K562 (cell line): ENCODE measurements around the gene CLEC3B. TPM values are rescaled to one million over a fixed set of nuclear protein-coding genes. Genes with fewer than 3 reads are reported as not detected.

ENCODE experiments used
- CBX8 ChIP-seq: fragments of 200-600 bp; sonication (generic); IDR thresholded peaks from 2 replicates; pipeline ENCODE4 v1.6.1; 2012; ENCODE audit warnings: borderline replicate concordance, mixed run types, low read depth, mild to moderate bottlenecking, moderate library complexity, mixed read lengths, low read length, control low read depth, inconsistent platforms; ENCODE audit not compliant: poor library complexity, severe bottlenecking; ENCODE audit errors: extremely low read depth
- DMBX1 ChIP-seq: fragments of 250-450 bp; sonication (Bioruptor Pico); IDR thresholded peaks from 2 replicates; pipeline ENCODE4 v1.8.0; 2022; ENCODE audit warnings: inconsistent platforms, mild to moderate bottlenecking, moderate library complexity, borderline replicate concordance
- ESRRA ChIP-seq: fragments of 450-650 bp; IDR thresholded peaks from 2 replicates; pipeline ENCODE4 v1.6.1; 2014; ENCODE audit warnings: low read depth, mild to moderate bottlenecking, moderate library complexity, borderline replicate concordance
- NCOA1 ChIP-seq: fragments of 450-650 bp; IDR thresholded peaks from 2 replicates; pipeline ENCODE4 v1.6.1; 2016; ENCODE audit warnings: low read depth
- PHF21A ChIP-seq: fragments of 450-650 bp; IDR thresholded peaks from 2 replicates; pipeline ENCODE4 v1.6.1; 2017; ENCODE audit warnings: low read depth, borderline replicate concordance
- POLR2AphosphoS5 ChIP-seq: IDR thresholded peaks from 2 replicates; pipeline ENCODE4 v1.6.1; 2011; ENCODE audit warnings: mild to moderate bottlenecking, low read depth, low read length, moderate library complexity; ENCODE audit not compliant: control insufficient read depth, insufficient read depth
- RBM15 ChIP-seq: fragments of 200-400 bp; formaldehyde crosslinking; IDR thresholded peaks from 2 replicates; pipeline ENCODE4 v1.6.1; 2018; ENCODE audit warnings: mild to moderate bottlenecking, low read length, moderate library complexity; ENCODE audit not compliant: insufficient read depth
- RBM25 ChIP-seq: fragments of 200-400 bp; formaldehyde crosslinking; IDR thresholded peaks from 2 replicates; pipeline ENCODE4 v1.6.1; 2018; ENCODE audit warnings: low read length, low read depth, moderate library complexity; ENCODE audit not compliant: severe bottlenecking
- polyA plus RNA-seq, 8 experiments: library from polyadenylated mRNA; depleted of rRNA in 4 of 8; stranded (reverse) in 5 of 8; unstranded in 3 of 8; fragments of >200 nt; fragmentation: Nextera tagmentation in 2 of 8; fragmentation: Illumina TruSeq in 1 of 8; extraction: Ambion mirVana in 2 of 8; extraction: Trizol in 1 of 8; gene quantifications; 2 replicates each; pipeline versions ENCODE4 v1.2.1 to v1.2.3, GENCODE V29; 2011 to 2014; ENCODE audit warnings: inconsistent platforms in 1 of 8, missing spikeins in 1 of 8
- total RNA-seq, 7 experiments: library from RNA; depleted of rRNA in 6 of 7; stranded (reverse); fragments of >200 nt in 6 of 7; fragmentation: Illumina TruSeq in 2 of 7; extraction: Trizol in 2 of 7; gene quantifications; 2 replicates each; pipeline versions ENCODE4 v1.2.1 to v1.2.3, GENCODE V29; 2011 to 2021; ENCODE audit warnings: low replicate concordance in 1 of 7
- TF ChIP-seq, protein P1 (sequence below): fragments of 450-650 bp; formaldehyde crosslinking; IDR thresholded peaks from 2 replicates; pipeline ENCODE4 v1.4.0; 2022; ENCODE audit warnings: missing genetic modification characterization
- TF ChIP-seq, protein P2 (sequence below): fragments of 450-650 bp; IDR thresholded peaks from 2 replicates; pipeline ENCODE4 v1.7.0; 2016; ENCODE audit warnings: borderline replicate concordance
- TF ChIP-seq, protein P3 (sequence below): fragments of 250-450 bp; sonication (Bioruptor Pico); IDR thresholded peaks from 2 replicates; pipeline ENCODE4 v1.4.0; 2020
- TF ChIP-seq, protein P4 (sequence below): sonication (generic); formaldehyde crosslinking; IDR thresholded peaks from 2 replicates; pipeline ENCODE4 v1.4.0; 2020; ENCODE audit warnings: mild to moderate bottlenecking, missing genetic modification reagents

Gene CLEC3B
- total and polyA plus RNA-seq, 9 of the 15 experiments (the other 6 are each of a cell fraction or from before 2014, with no cell fraction given) = not detected

DNA sequence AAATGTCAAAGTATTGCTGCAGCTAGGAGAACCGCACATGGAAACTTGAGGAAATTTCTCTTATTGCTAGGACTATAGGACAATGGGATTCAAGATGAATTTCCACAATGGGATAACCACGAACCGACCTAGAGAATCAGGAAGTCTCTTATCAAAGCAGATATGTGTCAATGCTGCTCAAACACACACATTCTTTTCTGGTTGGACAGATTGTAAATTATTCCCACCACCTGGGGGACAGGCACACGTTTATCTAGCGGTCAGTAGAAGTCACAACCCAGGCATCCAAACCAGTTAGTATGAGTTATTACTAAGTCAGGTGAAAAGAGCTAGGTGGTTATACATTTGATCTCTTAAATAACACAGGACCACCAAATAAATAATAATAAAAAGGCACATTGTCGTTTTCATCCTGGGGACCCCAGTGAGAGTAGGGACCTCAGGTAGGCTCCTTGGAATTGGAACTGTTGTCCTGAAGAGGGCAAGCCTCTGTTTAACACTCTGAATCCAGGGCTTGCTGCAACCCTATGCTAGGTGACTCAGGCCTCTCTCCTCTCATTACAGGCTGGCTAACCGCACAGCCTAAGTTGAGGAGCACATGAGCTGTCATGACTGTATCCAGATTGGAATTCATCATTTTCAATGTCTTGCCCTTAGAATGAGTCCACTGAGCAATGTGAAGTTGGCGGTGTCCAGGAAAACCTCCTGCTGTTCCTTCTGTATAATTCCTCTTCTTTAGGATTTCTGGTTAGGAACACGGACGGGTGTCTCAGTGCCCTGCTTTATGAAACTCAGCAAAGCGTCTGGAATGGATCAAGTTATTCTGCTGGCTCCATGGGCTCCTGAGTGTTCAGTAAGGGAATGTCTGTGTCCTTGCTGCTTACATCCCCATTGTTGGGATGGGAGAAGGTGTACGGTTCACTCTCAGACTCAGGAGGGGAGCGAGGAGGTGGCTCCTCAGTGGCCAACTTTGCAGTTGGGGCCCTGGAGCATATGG is 59.0 kb downstream of the CLEC3B start (continued):
- TF ChIP-seq CBX8 (no peak), RBM15 (no peak), RBM25 (no peak), POLR2AphosphoS5 (peak; percentile 34; the same call in 1 of the 2 replicates), ESRRA (0 out of 2 replicates have a peak, but pooled peaks have one; percentile 16), DMBX1 (CRISPR knock-in tag) (0 out of 2 replicates have a peak, but pooled peaks have one; percentile 41), NCOA1 (no peak), PHF21A (no peak)
- TF ChIP-seq, protein P1, sequence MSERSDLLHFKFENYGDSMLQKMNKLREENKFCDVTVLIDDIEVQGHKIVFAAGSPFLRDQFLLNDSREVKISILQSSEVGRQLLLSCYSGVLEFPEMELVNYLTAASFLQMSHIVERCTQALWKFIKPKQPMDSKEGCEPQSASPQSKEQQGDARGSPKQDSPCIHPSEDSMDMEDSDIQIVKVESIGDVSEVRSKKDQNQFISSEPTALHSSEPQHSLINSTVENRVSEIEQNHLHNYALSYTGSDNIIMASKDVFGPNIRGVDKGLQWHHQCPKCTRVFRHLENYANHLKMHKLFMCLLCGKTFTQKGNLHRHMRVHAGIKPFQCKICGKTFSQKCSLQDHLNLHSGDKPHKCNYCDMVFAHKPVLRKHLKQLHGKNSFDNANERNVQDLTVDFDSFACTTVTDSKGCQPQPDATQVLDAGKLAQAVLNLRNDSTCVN (CRISPR knock-in tag) = no peak
- TF ChIP-seq, protein P2, sequence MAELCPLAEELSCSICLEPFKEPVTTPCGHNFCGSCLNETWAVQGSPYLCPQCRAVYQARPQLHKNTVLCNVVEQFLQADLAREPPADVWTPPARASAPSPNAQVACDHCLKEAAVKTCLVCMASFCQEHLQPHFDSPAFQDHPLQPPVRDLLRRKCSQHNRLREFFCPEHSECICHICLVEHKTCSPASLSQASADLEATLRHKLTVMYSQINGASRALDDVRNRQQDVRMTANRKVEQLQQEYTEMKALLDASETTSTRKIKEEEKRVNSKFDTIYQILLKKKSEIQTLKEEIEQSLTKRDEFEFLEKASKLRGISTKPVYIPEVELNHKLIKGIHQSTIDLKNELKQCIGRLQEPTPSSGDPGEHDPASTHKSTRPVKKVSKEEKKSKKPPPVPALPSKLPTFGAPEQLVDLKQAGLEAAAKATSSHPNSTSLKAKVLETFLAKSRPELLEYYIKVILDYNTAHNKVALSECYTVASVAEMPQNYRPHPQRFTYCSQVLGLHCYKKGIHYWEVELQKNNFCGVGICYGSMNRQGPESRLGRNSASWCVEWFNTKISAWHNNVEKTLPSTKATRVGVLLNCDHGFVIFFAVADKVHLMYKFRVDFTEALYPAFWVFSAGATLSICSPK = no peak
- TF ChIP-seq, protein P3, sequence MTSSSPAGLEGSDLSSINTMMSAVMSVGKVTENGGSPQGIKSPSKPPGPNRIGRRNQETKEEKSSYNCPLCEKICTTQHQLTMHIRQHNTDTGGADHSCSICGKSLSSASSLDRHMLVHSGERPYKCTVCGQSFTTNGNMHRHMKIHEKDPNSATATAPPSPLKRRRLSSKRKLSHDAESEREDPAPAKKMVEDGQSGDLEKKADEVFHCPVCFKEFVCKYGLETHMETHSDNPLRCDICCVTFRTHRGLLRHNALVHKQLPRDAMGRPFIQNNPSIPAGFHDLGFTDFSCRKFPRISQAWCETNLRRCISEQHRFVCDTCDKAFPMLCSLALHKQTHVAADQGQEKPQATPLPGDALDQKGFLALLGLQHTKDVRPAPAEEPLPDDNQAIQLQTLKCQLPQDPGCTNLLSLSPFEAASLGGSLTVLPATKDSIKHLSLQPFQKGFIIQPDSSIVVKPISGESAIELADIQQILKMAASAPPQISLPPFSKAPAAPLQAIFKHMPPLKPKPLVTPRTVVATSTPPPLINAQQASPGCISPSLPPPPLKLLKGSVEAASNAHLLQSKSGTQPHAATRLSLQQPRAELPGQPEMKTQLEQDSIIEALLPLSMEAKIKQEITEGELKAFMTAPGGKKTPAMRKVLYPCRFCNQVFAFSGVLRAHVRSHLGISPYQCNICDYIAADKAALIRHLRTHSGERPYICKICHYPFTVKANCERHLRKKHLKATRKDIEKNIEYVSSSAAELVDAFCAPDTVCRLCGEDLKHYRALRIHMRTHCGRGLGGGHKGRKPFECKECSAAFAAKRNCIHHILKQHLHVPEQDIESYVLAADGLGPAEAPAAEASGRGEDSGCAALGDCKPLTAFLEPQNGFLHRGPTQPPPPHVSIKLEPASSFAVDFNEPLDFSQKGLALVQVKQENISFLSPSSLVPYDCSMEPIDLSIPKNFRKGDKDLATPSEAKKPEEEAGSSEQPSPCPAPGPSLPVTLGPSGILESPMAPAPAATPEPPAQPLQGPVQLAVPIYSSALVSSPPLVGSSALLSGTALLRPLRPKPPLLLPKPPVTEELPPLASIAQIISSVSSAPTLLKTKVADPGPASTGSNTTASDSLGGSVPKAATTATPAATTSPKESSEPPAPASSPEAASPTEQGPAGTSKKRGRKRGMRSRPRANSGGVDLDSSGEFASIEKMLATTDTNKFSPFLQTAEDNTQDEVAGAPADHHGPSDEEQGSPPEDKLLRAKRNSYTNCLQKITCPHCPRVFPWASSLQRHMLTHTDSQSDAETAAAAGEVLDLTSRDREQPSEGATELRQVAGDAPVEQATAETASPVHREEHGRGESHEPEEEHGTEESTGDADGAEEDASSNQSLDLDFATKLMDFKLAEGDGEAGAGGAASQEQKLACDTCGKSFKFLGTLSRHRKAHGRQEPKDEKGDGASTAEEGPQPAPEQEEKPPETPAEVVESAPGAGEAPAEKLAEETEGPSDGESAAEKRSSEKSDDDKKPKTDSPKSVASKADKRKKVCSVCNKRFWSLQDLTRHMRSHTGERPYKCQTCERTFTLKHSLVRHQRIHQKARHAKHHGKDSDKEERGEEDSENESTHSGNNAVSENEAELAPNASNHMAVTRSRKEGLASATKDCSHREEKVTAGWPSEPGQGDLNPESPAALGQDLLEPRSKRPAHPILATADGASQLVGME (CRISPR knock-in tag) = no peak
- TF ChIP-seq, protein P4, sequence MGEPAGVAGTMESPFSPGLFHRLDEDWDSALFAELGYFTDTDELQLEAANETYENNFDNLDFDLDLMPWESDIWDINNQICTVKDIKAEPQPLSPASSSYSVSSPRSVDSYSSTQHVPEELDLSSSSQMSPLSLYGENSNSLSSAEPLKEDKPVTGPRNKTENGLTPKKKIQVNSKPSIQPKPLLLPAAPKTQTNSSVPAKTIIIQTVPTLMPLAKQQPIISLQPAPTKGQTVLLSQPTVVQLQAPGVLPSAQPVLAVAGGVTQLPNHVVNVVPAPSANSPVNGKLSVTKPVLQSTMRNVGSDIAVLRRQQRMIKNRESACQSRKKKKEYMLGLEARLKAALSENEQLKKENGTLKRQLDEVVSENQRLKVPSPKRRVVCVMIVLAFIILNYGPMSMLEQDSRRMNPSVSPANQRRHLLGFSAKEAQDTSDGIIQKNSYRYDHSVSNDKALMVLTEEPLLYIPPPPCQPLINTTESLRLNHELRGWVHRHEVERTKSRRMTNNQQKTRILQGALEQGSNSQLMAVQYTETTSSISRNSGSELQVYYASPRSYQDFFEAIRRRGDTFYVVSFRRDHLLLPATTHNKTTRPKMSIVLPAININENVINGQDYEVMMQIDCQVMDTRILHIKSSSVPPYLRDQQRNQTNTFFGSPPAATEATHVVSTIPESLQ (CRISPR knock-in tag) = no peak
